DMS 273 treated with DMSO at 0.1 percent for 48 hours (cell line): ENCODE data around the gene MRTO4.
"Not testable (repeated sequence)": the region's sequence is repeated elsewhere in the genome, so short reads cannot be mapped to it uniquely, and the experiment has no call there.

Source experiments
- DNase-seq: peaks from one replicate; lab custom pipeline; 2025; lab: John Stamatoyannopoulos, UW

MRTO4 gene

DNA sequence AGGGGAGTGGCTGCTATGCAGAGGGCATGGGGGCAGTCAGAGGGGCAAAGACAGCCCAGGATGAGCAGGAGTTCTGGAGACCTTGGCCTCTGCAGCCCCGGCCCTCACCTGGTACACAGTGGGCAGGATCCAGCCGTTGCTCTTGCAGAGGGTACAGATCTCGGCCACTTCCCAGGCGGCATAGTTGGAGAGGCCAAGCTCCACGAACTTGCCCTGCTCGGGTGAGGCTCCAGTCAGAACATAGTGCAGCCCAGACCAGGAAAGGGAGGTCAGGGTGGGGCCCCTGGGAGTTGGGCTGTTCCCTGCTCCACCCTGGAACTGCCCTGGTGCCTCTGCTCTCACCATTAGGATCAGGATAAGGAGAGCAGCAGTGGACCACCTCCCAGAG lies 18.7 kb downstream of the MRTO4 start:
- not testable (repeated sequence) for DNase-seq

DNA sequence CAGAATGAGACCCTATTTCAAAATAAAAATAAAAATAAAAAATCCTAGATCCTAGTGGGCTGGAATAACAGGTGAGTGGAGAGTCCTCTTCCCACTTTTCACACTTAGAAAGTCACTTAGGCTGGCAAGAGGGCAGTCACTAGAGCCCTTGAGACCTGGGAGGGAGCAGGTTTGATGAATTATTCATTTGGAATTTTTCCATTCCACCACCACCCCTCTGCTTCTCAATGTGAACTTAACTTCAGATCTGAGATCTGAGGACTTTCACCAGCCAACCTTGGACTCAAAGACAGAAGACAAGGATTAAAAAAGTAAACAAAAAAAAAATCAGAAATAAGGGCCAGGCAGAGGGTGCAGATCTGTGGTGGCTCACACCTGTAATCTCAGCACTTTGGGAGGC lies 20.5 kb downstream of the MRTO4 start:
- DNase-seq, result no peak

DNA sequence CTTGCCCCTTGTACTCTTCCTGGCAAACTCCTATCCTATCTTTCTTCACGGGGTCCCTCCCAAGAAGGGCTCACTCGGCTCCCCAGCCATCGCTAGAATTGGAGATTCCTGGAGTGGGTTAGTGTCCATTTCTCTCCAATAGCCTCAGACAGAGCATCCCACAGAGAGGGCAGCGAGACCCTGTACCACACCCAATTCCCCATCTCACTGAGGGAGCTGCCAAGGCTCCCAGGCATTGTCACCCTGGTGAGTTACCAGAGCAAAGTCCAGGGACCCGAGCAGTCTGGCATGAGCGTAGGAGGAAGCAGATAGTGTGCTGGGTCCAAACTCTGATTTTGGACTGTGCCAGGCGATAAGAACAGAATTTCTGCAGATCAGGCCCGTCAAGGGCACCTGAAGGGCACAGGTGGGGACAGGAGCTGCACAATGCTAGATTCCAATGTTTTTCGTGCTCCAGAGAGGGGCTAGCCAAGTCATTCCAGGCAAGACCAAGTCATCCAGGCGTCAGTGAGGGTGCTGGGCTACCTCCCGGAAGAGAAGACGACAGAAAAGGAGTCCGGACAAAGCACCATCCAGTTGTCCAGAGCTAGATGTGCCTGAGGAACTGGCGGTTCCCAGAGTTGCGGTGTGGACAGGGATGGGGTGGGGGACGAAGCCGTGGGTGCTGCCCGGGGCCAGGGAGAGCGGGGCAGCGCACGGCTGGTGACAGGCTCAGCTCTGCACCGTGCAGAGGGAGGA lies 21.7 kb downstream of the MRTO4 start:
- no peak for DNase-seq

DNA sequence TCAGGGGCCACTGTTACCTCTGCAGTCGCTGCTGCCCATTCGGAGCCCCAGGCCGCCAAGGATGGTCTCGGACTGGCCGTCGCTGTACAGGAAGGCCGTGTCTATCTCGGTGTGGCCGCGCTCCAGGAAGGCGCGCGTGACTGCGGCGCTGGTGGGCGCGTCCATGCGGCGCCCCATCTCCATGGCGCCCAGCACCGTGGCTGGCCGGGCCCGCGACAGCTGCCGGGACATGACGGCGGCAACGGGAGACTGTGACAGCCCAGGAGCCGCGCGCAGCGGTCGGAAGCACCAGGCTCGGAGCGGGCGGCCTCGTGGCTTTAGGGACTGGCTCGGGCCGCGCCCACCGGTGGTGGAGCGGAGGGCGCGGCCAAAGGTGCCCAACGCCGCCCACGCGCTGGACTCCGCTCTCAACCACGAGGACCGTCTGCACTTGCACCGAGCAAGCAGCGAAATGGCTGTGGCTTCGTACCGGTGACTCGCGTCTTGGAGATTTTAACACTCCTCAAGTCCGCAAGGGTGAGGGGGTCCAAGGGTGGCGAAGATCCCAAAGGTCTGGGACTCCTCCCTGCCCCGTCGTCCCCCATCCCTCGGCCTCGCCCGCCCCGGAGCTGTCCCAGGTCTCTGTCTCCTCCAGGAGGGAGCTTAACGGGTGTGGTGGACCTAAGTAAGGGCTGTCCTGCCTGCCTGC lies 22.4 kb downstream of the MRTO4 start:
- not testable (repeated sequence) for DNase-seq

DNA sequence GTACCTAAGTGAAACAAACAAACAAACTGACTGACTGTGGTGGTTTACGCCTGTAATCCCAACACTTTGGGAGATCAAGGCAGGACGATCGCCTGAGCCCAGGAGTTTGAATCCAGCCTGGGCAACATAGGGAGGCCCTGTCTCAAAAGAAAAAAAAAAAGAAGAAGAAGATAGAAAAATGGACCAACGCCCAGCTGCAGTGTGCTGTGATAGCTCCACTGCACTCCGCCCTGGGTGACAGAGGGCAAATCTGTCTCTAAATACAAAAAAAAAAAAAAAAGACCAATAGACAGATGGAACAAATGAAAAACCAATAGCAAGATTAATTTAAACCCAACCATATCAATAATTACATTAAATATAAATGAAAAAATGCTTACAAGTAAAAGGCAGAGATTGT lies 23.0 kb downstream of the MRTO4 start:
- no peak for DNase-seq

DNA sequence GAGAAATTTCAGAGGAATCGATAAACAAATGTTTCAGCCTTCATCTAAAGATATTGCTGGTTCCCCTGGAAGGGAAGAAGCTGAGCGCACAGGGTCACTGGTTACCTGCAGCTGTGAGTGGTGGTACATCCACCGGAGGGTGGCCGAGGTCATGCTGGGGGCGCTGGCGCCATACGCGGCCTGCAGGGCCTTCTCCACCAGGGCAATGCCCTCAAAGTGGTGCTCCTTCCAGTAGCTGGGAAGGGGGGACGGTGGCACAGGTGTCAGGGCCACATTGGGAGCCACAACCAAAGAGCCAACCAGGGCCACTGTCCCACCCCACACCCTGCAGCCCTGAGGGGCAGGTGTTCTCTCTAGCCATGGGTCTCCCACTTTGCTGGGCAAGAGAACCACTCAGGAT lies 32.3 kb downstream of the MRTO4 start:
- no peak for DNase-seq

DNA sequence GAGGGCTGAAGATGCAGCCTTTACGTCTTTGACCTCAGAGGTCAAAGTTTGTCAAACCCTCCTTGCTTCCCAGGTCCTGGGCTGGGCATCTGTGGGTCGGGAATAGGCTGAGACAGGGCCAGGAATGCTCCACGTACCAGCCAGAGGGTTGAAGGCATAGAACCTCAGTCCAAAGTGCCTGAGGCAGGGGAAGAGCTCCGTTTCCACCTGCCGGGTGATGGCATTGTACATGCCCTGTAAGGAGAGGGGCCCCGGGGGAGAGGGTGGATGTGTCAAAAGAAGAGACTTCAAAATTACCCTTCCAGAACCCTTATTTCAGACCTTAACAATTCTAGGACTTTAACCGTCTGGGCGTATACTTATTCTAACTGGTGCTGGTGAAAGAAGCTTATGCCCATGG lies 33.3 kb downstream of the MRTO4 start:
- DNase-seq, result no peak

DNA sequence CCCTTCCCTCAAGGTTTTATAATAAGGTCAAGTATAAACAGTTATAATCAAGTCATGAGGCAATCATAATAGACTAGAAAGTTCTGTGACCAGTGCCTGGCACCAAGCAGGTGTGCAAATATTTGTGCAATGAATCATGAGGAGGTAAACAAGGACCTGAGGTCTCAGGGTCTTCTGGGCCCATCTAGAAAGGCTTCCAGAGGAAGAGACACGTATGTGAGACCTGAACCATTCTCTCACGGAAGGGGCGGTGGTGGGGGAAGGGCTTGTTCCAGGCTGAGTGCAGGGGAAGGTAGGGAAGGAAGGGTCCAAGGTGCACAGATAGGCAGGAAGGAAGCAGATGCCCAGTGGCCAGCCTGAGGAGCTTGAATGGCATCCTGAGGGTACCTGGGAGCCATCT lies 33.8 kb downstream of the MRTO4 start:
- not testable (repeated sequence) for DNase-seq

DNA sequence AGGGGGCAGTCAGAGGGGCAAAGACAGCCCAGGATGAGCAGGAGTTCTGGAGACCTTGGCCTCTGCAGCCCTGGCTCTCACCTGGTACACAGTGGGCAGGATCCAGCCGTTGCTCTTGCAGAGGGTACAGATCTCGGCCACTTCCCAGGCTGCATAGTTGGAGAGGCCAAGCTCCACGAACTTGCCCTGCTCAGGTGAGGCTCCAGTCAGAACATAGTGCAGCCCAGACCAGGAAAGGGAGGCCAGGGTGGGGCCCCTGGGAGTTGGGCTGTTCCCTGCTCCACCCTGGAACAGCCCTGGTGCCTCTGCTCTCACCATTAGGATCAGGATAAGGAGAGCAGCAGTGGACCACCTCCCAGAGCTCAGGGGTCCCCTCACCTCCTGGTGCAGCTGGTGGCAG lies 34.2 kb downstream of the MRTO4 start:
- DNase-seq, result not testable (repeated sequence)

DNA sequence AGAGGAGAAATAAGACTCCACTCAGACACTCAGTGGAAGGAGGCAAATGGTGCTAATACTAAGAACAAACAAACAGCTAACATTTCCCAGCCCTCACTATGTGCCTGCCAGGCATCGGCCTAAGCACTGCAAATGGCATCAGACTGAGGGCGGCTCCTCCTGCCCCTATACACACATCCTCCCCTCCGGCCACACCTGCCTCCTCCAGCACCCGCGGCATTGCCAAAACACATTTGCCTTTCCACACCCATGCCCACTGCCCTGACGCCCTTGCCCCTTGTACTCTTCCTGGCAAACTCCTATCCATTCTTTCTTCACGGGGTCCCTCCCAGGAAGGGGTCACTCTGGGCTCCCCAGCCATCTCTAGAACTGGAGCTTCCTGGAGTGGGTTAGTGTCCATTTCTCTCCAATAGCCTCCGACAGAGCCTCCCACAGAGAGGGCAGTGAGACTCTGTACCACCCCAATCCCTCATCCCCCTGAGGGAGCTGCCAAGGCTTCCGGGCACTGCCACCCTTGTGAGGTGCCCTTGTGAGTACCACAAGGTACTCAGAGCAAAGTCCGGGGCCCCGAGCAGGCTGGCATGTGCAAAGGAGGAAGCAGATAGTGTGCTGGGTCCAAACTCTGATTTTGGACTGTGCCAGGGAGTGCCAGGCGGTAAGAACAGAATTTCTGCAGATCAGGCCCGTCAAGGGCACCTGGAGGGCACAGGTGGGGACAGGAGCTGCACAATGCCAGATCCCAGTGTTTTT lies 36.0 kb downstream of the MRTO4 start:
- no peak for DNase-seq

DNA sequence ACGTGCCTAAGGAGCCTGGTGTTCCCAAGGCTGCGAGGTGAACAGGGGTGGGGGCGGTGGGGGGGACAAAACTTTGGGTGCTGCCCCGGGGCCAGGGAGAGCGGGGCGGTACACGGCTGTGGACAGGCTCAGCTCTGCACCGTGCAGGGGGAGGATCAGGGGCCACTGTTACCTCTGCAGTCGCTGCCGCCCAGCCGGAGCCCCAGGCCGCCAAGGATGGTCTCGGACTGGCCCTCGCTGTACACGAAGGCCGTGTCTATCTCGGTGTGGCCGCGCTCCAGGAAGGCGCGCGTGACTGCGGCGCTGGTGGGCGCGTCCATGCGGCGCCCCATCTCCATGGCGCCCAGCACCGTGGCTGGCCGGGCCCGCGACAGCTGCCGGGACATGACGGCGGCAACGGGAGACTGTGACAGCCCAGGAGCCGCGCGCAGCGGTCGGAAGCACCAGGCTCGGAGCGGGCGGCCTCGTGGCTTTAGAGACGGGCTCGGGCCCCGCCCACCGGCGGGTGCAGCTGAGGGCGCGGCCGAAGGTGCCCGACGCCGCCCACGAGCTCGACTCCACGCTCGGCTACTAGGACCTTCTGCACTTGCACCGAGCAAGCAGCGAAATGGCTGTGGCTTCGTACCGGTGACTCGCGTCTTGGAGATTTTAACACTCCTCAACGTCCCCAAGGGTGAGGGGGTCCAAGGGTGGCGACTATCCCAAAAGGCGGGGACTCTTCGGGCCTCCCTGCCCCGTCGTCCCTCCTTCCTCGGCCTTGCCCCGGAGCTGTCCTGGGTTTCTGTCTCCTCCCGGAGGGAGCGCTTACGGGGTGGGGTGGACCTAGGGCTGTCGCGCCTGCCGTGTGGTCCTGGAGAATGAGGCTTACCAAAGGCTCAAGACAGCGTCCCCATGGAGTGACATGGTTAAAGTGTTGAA lies 37.0 kb downstream of the MRTO4 start, which contains the start of gene AKR7A3:
TSS of gene AKR7A3 (minus strand) at position 447 of the 918 bp plus-strand sequence. CDS start at position 386, 61 bp downstream.
- not testable (repeated sequence) for DNase-seq

DNA sequence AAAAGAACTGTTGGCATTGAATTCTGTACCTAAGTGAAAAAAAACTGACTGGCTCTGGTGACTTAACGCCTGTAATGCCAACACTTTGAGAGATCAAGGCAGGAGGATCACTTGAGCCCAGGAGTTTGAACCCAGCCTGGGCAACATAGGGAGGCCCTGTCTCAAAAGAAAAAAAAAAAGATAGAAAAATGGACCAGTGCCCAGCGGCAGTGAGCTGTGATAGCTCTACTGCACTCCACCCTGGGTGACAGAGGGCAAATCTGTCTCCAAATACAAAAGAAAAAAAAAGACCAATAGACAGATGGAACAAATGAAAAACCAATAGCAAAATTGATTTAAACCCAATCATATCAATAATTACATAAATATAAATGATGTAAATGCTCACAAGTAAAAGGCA lies 37.6 kb downstream of the MRTO4 start:
- DNase-seq, result no peak

DNA sequence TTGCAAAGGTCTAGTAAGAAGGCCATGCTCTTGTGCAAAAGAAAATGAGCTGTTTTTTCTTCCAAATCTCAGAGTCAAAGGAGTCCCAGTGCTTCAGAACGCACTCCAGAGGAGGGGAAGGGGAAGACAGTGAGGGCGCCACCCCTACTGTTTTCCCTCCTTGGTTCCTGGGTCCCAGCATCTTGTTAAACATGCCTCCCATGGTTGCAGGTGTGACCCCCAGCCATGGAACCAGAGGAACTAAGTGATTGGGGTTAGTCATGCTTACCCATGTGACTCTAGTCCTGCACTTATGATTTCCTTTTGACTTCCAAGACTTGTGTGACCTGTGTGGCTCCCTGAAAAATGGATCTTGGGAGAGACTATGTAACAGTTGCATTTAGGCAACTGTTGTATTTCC lies 43.0 kb downstream of the MRTO4 start:
- no peak for DNase-seq

DNA sequence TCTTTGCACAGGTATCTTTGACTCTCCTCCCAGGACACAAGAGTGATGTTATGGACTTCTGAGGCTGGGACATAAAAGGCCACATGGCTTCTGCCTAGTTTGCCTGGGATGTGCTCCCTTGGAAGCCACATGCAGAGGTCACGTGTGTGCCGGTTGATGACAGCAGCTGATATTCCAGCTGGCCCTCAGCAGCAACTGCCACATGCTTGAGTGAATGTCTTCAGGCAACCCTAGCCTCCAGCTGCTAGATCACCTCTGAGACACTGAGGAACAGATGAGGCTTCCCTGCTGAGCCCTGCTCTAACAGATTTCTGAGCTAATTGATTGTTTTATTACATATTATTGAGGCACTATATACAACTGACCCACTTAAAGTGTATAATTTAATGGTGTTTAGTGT lies 48.6 kb downstream of the MRTO4 start:
- no peak for DNase-seq

DNA sequence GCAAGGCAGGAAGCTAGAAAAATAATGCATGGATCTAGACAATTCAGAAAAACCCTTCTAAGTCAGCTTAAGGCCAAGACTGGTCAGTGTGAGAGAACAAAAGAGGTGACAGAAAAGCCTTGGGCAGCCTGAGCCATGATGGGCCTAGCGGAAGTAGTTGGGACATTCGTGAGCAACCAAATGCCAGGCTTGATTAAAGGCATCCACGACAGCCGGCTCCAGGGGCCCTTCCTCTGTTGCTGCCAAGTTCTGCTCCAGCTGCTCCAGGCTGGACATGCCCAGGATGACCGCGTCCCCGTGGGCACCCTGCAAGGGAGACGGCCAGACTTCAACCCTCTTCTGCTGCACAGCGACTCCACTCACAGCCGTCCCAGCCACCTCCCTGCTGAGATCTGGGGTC lies 52.5 kb downstream of the MRTO4 start:
- not testable (repeated sequence) for DNase-seq

DNA sequence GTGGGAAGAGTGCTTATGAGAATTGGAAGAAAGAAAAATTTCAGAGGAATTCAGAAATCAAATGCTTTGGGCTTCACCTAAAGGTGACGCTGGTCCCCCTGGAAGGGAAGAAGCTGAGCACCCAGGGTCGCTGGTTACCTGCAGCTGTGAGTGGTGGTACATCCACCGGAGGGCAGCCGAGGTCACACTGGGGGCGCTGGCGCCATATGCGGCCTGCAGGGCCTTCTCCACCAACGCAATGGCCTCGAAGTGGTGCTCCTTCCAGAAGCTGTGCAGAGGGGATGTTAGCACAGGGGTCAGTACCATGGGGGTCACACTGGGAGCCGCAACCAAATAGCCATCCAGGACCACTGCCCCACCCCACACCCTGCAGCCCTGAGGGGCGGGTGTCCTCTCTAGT lies 54.3 kb downstream of the MRTO4 start:
- no peak for DNase-seq

DNA sequence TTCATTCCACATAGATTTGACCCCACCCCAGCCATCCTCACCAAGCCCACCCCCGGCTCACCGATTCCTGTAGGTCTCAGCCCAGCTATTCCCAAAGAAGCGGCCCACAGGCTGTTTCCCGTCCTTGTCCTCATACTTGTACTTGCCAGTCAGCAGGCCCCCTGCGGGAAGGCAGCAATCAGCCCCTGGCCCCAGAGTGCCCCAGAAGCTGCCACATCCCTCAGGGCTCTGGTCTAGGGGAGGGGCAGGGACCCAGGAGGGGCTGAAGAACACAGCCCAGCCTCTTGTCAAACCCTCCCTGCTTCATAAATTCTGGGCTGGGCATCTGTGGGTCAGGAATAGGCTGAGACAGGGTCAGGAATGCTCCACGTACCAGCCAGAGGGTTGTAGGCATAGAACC lies 55.3 kb downstream of the MRTO4 start:
- no peak for DNase-seq

DNA sequence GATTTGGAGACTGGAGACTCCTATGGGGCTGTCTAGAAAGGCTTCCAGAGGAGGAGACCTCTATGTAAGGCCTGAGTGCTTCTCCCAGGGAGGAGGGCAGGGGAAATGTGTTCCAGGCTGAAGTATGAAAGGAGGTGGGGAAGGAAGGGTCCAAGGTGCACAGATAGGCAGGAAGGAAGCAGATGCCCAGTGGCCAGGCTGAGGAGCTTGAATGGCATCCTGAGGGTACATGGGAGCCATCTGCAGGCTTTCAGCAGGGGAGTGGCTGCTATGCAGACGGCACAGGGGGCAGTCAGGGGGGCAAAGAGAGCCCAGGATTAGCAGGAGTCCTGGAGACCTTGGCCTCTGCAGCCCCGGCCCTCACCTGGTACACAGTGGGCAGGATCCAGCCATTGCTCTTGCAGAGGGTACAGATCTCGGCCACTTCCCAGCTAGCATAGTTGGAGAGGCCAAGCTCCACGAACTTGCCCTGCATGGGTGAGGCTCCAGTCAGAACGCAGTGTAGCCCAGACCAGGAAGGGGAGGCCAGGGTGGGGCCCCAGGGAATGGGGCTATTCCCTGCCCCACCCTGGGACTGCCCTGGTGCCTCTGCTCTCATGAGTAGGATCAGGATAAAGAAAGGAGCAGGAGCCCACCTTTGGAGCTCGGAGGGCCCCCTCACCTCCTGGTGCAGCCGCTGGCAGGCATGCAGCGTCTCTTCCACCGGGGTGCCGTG lies 56.3 kb downstream of the MRTO4 start:
- DNase-seq, result no peak

DNA sequence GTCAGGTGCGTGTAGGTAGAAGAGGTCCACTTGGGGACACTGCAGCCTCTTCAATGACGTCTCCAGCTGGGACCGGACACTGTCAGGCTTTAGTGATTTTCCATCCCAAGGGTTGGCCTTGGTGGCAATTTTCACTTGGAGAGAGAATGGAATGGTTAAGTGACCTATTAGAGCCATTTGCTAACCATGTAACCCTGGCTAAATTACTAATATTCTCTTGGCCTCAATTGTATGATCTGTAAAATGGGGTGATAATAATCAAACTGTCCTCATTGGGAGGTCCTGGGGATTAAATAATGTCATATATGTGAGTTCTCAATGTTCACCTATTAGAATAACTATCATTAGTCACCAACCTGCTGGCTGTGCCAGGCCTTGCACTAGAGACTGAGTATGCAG lies 56.9 kb downstream of the MRTO4 start:
- no peak for DNase-seq

DNA sequence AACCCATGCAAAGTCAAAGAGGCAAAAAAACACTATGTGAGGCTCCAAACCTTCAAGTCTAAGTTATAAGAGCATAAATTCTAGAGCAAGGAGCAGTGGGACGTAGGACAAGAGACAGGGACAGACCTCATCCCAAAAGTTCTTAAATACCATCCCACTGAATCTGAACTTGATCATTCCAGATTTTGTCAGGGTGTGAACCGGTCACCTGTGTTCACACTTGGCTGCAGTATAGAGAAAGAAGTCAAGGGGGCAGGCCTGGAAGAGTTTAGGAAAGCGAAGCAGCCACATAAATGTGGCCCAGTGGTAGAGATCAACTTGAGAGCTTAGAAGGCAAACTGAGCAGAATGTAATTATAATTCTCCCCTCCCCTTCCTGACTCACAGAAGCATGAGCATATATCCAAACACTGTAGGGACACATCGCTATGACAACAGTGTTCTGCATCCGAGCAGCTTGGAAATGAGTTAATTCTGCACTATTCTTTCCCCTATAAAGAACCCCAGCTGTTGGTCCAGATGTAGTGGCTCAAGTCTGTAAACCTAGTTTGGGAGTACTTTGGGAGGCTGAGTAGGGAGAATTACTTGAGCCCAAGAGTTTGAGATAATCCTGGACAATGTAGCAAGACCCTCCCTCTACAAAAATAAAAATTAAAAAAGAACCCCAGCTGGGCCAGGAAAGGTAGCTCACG lies 57.7 kb downstream of the MRTO4 start:
- DNase-seq, result no peak
